ENCODE results near the gene NRGN. TPM values are rescaled to one million over a fixed set of nuclear protein-coding genes. Genes with fewer than 3 reads are reported as not detected.

The NRGN gene
- polyA plus RNA-seq (ENCODE audit: insufficient read length) = 4.7 TPM

DNA sequence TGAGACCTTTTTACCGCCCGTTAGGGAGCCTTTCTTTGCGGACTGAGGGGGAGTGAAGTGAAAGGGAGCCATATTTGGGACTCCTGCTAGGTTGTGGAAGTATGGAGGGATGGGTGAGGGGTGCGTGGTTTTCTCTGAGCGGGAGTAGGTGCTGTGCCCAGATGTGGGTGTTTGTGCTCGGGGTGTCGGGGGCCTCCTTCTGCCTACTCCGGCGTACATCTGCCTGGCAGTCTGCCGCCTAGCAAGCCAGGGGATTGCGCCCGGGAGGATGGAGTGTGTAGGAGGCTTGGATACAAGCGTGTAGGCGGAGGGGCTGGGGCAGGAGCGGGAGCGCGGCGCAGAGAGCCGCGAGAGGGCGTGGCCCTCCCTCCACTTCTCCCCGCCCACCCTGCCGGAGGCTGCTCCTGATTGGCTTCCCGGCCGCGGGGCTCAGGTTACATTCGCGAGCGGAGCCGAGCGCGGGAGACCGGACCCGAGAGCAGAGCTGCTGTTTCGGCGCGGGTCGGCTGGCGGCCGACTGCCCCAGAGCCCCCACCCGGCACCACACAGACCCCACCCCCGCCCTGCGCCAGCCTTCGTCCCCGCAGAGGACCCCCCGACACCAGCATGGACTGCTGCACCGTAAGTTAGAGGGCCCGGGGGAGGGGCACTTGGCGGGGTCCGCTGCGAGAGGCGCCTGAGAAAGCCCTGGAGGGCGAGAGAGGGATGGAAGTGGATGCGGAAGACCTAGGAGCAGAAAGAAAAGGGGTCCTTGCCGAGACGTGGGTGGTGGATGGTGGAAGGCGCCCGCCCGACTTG, at the start of gene NRGN:
TSS of gene NRGN (plus strand) at position 464 of the 798 bp plus-strand sequence. CDS start at position 607, 143 bp downstream.
- peak; percentile 78 for DNase-seq (ENCODE audit: low read depth)

DNA sequence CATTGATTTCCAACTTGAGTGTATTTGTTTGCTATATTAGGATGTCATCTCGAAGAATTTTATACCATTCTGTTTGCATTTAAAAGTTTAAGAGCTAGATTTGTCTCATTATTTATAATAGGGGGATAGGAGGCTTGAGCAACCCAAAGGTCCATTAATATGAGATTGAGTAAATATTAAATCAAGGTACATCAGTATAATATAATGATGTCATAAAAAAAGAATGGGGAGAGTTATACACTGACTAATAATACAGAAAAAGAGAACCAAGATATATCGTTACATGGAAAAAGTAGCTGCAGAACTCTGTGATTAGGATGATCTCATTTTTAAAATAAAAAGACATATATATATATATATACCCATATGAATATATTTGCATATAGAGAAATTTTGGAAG, 46.6 kb upstream of the NRGN start:
- no peak for DNase-seq (ENCODE audit: low read depth)

DNA sequence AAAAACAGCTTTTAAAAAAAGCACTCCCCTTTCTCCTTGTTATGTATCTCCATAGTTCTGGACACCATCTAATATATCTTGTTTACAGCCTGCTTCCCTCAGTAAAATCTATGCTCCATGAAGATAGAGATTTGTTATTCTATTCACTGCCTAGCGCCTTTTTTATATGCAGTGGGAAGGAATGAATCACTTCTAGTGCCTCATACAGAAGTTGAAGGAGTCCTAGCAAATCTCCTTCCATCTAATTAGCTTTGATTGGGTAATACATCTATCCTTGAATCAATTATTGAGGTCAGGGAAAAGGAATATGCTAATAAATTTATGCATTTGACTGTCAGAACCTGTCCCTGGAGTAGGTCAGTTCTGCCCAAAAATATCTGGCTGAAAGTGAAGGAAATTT, 40.2 kb upstream of the NRGN start:
- no peak for DNase-seq (ENCODE audit: low read depth)

DNA sequence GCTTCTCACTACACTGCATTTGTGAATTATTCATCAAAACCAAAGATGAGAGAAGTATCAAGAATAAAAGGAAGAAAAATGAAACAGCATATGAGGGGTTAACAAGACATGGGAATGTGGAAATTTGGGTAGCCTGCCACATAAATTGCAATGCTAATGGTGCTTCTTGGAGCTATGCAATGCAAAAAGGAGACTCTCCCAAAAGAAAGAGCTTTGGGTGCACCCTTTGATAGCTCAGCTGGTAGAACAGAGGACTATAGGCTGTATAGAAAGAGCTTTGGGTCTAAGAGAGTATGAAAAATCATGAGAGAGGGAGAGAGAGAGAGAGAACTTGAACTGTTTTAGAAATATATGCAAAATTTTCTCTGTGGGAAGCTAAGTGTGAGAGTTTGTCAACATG, 39.7 kb upstream of the NRGN start:
- DNase-seq (ENCODE audit: low read depth) = no peak

DNA sequence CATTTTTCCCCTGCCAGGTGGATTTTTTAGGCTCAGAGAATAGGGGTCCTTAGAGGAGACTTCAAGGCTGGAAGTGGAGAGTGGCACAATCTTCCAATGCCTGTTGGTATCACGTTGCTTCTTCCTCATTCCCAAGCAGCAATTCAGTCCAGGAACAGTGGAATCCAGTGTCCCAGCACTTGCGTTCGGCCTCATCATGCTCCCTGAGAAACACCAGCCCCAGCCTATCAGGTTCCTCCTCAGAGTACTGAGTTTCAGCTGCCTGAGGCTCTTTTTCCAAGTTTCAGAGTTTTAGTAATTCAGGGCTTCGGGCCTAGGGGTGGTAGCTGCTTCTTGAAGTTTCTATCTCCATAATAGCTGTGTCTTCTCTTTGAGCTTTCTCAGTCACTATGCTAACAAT, 31.9 kb upstream of the NRGN start:
- DNase-seq (ENCODE audit: low read depth) = no peak

DNA sequence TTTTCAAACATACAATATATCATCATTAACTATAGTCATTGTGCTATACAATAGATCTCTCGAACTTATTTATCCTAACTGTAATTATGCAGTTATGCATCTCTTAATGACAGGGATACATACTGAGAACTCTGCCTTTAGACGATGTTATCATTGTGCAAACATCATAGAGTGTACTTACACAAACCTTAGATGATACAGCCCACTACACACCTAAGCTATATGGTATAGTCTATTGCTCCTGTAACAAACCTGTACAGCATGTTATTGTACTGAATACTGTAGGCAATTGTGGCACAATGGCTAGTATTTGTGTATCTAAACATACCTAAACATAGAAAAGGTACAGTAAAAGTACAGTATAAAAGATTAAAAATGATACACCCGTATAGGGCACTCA, 27.4 kb upstream of the NRGN start:
- no peak for DNase-seq (ENCODE audit: low read depth)

DNA sequence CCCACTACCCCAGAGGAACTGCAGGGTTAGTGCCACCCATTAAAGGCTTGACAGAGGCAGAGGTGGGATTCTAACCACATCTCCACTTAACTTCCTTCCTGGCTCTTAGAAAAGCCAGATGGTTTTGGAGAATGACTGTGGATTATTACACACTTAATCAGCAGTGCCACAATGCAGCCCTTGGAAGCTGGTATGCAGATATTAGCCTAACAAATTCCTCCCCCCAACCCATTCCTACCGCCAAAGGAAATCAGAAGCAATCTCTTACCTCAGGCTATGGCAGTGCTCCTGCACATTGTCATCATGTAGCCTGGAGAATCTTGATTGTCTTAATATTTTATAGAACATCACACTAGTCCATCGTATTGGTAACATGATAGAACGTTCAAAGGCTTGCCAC, 23.2 kb upstream of the NRGN start:
- no peak for DNase-seq (ENCODE audit: low read depth)

DNA sequence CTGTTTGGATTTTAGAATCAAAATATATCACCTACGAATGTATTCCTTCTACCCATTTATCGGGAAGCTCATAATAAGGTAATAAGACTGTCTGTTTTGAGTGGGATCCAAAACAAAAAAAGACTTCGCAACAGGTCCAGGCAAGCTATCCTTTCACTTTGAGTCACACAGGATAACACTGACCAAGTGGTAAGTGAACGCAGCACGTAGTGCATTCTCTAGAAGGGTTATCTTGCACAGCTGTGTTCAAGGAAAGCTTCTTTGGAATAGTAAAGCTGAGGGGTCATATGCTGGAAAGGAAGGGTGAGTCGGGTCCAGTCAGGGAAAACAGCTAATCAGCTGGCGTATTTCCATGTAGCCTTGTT, 22.3 kb upstream of the NRGN start:
- DNase-seq (ENCODE audit: low read depth) = no peak

DNA sequence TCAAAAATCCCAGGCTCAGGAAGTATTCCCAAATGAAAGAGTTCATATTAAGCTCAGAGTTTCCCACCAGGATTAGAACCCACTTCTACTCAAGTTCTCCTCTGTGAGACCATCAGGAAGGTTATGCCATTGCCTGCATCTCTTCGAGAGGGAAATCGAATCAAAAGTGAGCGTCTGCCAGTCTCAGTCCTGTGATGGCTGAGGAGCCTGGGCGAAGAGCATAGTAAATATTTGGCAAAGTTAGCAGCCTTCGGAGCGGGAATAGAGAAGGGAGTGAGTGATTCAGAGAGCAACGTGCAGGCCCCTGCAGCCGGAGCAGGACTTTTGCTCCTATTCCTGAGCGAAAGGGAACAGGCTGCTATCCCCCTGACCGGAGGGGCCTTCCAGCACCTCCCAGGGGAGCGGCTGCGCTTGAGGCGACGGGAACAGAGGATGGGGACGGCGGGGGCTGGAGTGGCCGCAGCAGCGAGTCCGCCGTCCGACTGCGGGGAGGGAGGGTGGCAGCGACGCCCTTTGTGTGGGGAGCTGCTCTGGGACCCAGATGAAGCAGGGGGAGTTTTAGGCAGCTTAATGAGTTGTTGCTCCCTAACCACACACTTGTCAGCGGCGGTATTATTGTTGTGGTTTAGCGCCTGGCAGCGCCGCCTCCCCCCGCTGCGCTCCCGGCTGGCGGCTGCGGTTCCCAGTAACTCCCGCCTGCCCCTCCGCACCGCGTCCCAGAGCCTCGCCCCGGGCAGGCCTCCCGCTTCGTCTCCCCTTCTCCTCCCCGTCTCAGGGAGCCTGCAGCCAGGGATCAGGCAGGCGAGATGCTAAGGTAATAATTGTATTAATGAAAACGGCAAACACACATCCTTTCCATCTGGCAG, 21.7 kb upstream of the NRGN start:
- DNase-seq (ENCODE audit: low read depth) = no peak

DNA sequence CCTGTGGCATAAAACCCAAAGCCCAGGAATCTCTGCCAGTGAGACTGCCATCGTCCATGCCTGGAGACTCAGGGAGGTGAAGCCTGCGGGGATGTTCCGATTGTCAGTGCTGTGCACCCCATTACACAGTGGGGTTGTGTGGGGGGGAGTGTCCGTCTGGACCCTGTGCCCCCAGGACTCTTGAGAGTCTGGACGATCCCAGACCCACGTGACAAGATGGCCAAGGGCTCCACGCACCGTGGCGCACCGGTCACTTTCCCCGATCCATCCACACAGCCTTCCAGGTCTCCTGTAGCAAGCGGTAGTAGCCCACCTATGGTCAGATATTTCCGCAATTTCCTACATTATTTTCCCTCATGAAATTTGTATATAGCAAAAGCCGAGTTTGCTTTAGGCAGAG, 20.9 kb upstream of the NRGN start:
- DNase-seq (ENCODE audit: low read depth) = no peak

DNA sequence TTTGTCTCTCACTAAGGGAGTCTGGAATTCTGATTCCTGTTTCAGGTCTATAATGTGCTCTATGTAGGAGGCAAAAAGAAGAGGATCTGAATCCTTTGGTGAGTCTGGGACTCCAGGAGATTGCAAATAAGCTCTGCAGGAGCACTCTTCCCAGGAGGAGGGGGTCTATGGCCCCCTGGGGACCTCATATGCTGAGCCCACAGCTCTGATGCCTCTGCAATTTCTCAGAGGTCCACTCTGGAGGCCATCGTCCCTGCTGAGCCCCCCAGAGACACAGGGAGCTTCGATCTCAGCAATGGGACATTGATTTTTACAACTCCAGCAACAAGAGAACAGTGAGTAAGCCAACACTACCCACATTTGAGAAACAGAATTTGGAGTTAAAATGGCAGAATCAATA, 20.2 kb upstream of the NRGN start:
- DNase-seq (ENCODE audit: low read depth) = no peak

DNA sequence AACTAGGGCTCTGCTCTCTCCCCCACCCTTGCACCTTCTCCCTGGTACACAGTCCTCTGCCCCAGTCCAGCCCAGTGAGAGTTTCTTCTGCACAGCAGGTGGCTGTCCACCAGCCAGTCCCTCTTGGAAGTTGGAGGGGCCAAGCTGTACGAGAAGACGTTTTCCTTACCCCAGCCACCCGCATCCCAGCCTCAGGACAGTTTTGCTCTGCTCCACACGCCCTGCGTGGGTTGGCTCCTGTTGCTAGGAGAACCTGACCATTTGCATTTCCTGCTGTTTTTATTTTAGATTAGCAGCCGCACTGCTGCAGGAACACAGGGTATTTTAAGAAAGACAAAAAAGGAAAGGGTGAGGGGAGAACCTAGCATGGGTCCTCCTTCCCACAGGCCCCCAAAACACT, 17.6 kb upstream of the NRGN start:
- no peak for DNase-seq (ENCODE audit: low read depth)

DNA sequence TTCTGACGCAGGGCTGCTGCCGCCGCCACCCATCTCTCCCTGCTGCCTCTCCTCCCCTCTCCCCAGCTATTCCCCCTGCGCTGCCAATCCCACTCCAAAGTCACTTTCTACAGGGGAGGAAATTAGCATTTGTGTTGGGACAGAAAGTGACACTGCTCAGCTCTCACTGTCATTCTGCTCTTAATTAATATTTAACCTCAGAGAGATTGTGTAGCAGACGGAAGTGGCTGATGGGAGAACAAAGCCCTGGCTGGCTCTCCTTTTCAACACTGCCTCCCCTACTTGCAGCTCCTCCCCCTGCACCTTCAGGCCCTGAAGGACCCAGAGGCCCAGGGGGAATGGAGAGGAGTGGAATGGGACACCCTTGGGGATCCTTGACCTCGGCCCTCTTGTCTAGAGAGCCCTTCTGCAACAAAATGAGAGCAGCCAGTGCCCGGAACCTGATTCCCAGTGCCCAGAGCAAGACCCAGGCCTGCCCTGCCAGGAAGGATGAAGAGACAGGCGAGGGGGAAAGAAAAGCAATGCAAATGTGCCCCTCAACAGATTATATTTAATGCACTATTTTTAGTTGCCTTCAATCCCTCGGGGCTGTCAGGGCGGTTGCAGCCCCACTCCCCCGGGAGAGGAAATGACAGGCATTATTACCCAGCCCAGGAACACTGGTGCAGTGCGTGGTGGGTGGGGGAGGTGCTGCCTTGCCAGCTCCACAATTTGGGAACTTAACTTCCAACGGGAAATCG, 14.6 kb upstream of the NRGN start:
- DNase-seq (ENCODE audit: low read depth) = no peak

DNA sequence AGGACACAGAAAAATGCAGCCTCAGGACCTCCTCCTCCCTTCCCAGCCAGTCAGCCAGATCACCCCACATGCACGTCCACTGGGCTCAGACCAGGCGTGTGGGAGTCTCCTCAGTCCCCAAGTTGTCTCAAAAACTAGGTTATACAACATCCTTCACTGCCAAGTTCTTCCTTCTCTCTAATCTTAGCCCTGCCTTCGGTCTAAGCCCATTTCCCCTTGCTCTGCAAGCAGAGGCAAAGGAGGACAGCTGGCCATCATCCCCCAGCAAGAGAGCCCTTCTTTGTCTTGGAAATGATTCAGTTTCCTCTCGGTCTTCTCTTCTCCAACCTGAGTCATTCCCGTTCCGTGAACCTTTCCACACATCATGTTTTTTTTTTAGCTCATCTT, 14.0 kb upstream of the NRGN start:
- no peak for DNase-seq (ENCODE audit: low read depth)

DNA sequence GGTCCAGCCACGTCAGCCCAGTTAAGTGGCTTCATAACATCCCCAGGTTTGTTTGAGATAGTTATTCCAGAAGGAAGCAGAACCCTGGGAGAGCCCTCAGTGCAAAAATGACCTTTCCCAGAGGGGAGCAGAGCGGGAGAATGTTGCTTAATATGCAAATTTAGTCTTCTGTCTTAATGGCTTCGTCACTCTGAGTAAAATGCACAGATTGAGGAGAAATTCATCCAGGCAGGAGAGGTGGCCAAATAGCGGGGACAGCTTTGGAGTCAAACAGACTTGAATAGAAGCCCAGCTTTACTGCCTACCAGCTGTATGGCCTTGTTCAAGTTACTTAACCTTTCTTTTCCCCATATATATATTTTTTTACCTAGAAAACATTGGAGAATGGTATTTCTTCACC, 12.3 kb upstream of the NRGN start:
- no peak for DNase-seq (ENCODE audit: low read depth)

DNA sequence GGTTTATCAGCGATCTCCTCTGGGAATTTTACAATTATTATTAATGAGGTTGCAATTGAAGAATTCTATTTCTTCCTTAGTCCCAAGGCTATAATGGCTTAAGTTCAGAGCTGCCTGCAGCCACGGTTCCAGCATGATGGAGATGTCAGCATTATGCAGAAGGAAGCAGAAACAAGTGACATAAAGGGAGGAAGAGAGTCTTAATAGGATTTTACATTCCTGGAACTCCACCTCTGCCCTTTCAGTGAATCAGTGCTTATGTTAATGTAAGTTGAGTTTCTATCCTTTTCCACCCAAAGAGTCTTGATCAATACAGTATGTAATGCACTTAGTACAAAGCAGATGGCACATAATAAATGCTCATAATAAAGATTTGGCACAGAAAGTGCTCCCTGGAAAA, 11.6 kb upstream of the NRGN start:
- DNase-seq (ENCODE audit: low read depth) = no peak

DNA sequence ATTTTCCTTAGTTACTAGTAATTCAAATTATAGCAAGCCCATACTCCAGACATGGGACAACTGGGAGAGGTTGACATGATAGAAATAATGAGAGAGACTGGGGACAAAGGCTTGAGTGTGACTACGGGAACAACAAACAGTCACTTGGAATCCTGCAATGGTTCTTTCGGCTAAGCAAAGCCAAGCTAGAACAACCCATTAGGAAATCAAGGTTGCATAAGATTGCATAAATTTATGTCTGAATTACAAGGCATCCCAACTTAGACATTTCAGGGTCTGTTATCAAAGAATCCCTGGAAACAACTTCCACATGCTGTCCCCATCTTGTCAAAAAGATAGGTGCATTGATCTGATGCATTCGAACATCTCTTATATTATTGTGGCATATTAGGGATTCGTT, 10.2 kb upstream of the NRGN start:
- no peak for DNase-seq (ENCODE audit: low read depth)

DNA sequence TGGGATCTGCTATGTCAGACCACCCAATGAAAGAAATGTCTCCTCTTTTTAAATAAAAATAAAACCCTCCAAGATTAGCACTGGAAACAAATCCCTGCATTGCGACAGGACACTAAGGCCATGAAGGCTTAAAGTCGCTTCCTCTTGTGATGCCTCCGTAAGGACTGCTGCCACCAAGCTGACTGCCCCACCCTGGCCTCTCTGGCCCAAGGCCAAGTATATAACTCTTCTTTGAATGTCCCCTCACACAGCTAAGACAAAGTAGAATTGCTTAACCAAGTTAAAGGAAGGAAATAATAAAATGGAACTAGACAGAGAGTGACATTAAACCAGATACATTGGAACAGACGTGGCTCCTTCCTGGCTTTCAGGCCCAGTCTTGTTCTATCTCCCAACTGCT, 7.5 kb upstream of the NRGN start:
- no peak for DNase-seq (ENCODE audit: low read depth)

DNA sequence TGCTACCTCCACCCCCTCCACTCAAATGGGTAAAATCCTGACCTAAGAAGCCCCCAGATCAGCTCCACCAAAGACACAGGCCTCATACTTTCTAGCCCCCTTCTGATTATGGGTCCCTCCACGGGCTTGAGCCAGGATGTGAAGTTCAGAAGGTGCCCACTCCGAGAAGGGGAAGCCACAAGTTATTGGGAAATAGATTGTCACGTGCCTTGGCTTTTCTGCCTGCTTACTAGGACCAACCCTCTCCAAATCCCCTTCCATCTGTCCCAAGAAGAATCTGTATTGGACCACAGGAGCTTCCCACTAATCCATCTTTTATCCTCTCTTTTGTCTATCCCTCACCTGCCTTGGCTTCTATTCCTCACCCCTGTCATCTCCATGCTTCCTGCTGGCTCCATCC, 3.0 kb upstream of the NRGN start:
- DNase-seq (ENCODE audit: low read depth) = no peak

DNA sequence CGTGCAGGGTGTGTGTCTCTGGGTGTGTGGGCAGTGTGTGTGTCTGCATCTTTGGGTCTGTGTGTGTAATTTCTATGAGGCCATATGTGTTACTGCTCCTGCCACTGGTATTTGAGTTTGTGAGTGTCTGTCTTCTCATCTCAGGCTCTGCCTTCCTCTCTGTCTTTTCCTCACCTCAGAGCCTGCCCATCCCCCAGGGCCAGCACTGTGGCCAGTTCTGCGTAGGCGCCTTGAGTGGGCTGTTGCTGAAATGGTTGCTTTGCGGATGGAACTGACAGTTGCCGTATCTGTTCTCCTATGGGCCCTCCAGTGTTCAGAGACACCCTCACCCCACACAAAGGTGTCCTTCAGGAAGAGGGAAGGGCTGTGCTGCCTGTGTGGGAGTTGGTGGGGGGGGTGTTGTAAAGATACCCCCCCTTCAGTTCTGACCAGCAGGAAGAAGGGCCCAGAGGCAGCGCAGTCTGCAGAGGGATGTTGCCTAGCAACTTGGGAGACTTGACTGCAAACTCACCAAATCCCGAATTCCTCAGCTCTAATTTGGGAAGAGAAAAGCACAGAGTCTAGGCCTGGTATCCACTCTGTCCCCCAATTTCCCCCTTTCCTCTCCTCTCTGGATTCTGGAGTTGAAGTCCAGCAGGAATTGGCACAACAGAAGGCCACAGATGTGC, 2.0 kb upstream of the NRGN start:
- no peak for DNase-seq (ENCODE audit: low read depth)

DNA sequence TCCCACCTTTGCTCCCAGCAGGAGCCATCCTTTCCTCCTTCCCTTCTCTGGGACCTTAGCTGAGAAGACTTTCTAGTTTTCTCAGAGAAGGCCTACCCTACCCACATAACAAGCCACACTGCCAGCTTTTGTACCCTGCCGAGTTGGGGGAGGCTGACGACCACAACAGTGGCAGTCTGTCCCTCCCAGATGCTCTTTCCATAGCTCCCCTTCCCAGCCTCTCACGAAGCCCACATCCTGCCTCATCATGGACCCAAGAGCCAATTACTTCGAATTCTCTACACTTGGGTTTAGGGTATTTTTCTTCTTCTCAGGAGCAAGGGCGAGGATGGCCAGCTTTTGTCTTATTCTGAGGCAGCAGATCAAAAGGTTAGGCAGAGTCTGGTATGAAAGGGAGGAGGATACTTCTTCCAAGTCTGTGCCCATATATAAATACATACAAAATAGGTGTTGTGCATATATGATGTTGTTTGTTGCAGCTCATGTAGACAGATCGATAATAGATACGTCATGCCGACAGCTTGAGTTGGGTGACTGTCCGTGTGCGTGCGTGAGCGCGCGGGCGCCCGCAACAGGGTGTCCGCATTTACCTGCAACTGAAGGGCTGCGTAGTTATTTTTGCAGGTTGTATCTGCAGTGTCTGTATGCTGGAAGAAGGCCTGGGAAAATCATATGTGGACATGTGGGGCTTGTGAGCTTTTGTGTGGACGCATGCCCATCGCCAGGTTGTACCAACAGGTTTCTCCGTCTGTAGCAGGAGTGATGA, 846 bp upstream of the NRGN start:
- DNase-seq (ENCODE audit: low read depth) = no peak
